Heart left ventricle (tissue), 16 donors: ENCODE data around the gene TERT. TPM values are rescaled to one million over a fixed set of nuclear protein-coding genes. Genes with fewer than 3 reads are reported as not detected.

Source experiments
- ATAC-seq, 4 donors: fragments of 200-7000 bp; cut with Tn5 transposase; one replicate each; pipeline ENCODE4 v1.9.1; 2020 to 2022; ENCODE audit warnings: moderate library complexity in 4 of 4, mild to moderate bottlenecking in 3 of 4, moderate number of reproducible peaks in 1 of 4
- DNase-seq, 5 donors: peaks; one replicate each; pipeline ENCODE4 v3.0.0-alpha.2; 2020
- H3K27ac ChIP-seq, 12 donors: fragments of 200-600 bp; sonication (generic) in 4 of 12; one replicate each; pipeline versions ENCODE4 v1.5.0 to v1.8.0; 2016 to 2022; ENCODE audit warnings: mild to moderate bottlenecking in 2 of 12
- H3K27me3 ChIP-seq, 9 donors: fragments of 200-600 bp; sonication (generic) in 2 of 9; one replicate each; pipeline versions ENCODE4 v1.5.1 to v1.8.0; 2016 to 2022; ENCODE audit warnings: mild to moderate bottlenecking in 3 of 9
- H3K36me3 ChIP-seq, 9 donors: fragments of 200-600 bp; sonication (generic) in 2 of 9; one replicate each; pipeline versions ENCODE4 v1.5.0 to v1.8.0; 2018 to 2022; ENCODE audit warnings: mild to moderate bottlenecking in 2 of 9
- H3K4me1 ChIP-seq, 12 donors: fragments of 200-600 bp; sonication (generic) in 4 of 12; one replicate each; pipeline versions ENCODE4 v1.5.0 to v1.8.0; 2016 to 2022; ENCODE audit warnings: mild to moderate bottlenecking in 3 of 12
- H3K4me3 ChIP-seq, 12 donors: fragments of 200-600 bp; sonication (generic) in 4 of 12; one replicate each; pipeline versions ENCODE4 v1.5.0 to v1.8.0; 2017 to 2022; ENCODE audit warnings: mild to moderate bottlenecking in 9 of 12, moderate library complexity in 4 of 12
- H3K9me3 ChIP-seq, 12 donors: fragments of 200-600 bp; sonication (generic) in 4 of 12; one replicate each; pipeline versions ENCODE4 v1.5.0 to v1.8.0; 2016 to 2022; ENCODE audit warnings: mild to moderate bottlenecking in 1 of 12
- CTCF ChIP-seq, 12 donors: fragments of 200-600 bp; sonication (generic) in 4 of 12; IDR thresholded peaks; one replicate each; pipeline versions ENCODE4 v1.5.0 to v1.8.0; 2018 to 2022; ENCODE audit warnings: antibody characterized with exemption in 12 of 12, mild to moderate bottlenecking in 5 of 12
- POLR2A ChIP-seq, 2 donors: fragments of 450-650 bp; IDR thresholded peaks; one replicate each; pipeline ENCODE4 v1.6.1; 2017; ENCODE audit warnings: antibody characterized with exemption in 2 of 2, mild to moderate bottlenecking in 2 of 2, moderate library complexity in 2 of 2
- WGBS, 4 donors: extraction: QIAGEN DNeasy Blood & Tissue Kit in 2 of 4; methylation state at CpG; one replicate each; pipeline versions ENCODE4 v1.1.5 to v1.1.7; 2013 to 2018; 5-methylcytosine and 5-hydroxymethylcytosine counted together
- intact Hi-C, 10 donors: fragments of 100-400 bp; cut with DNase I; formaldehyde crosslinking; loops; one replicate each; pipeline versions ENCODE4 v1.11.1 to v1.14.2; 2022
- polyA plus RNA-seq, 2 donors: library from polyadenylated mRNA; stranded (reverse); fragments of 200-250 nt; gene quantifications; one replicate each; pipeline ENCODE4 v1.2.3, GENCODE V29; 2013
- total RNA-seq, 9 donors: library from RNA; depleted of rRNA in 2 of 9; stranded (reverse); fragments of >200 nt in 2 of 9; fragmentation: NEBNext Ultra II Directional in 3 of 9; extraction: Animal tissue kit (Norgen Biotek cat#: 25700) in 3 of 9; gene quantifications; one replicate each; pipeline versions ENCODE4 v1.1.0 to v1.2.4, GENCODE V29; 2016 to 2023
- donor health status: ischemic (EF 13 %, LVEDD 7.1; RV severe dilation, severe dysfunction).
- donor health status: healthy with polysubstance abuse.
- donor health status: DM: no; HTN: yes; CAD: no.
- donor health status: DM: no; HTN: no; CAD: no.
- donor health status: ischemic (EF 25% LVEDD 6.9; RV normal size, moderate dysfunction).
- donor health status: ischemic (EF 25% LVEDD 5.7; RV mildly dilated, moderate dysfunction).
- donor health status: healthy.
- donor health status: DM: yes; HTN: yes; CAD: no.
- donor health status: ischemic (EF 35%, LVEDD 5.7; RV mildly dilated, moderate dysfunction).
- donor health status: nonischemic (EF 11% LVEDD 7.7; RV severe dilation, severe dysfunction).
- donor health status: DM: yes; HTN: yes; CAD: no.
- donor health status: PGD.
- donor health status: ischemic (EF 29% LVEDD 5.4; RV normal size, mild dysfunction).
- donor health status: nonischemic (EF 23%, LVEDD 6.1; RV moderate dilation, normal function).

The TERT gene
- total and polyA plus RNA-seq, 11 donors = not detected

GRCh38 chr5:1259806-1260480 is 34.9 kb downstream of the TERT start:
- intact Hi-C loops = no loop called here
- no peaks in the 10 kb centered on the region for H3K4me1 ChIP-seq
- TF ChIP-seq CTCF (IDR thresholded peaks at IDR 0.05) (no peak), POLR2A (IDR thresholded peaks at IDR 0.05) (no peak)
- H3K36me3 ChIP-seq = no peaks in the 10 kb centered on the region
- no peak overlapping the region for H3K27ac ChIP-seq
- H3K4me3 ChIP-seq = no peak overlapping the region
- no peaks in the 10 kb centered on the region for H3K27me3 ChIP-seq
- WGBS, 4 donors = 92 to 94% (median 93%) methylated on average over 23 of the region's 23 CpGs
- H3K9me3 ChIP-seq = peaks cover 0 to 33% (median 12%) of the 10 kb centered on the region in 12 donors
- ATAC-seq = no peak
- DNase-seq = no peak

DNA sequence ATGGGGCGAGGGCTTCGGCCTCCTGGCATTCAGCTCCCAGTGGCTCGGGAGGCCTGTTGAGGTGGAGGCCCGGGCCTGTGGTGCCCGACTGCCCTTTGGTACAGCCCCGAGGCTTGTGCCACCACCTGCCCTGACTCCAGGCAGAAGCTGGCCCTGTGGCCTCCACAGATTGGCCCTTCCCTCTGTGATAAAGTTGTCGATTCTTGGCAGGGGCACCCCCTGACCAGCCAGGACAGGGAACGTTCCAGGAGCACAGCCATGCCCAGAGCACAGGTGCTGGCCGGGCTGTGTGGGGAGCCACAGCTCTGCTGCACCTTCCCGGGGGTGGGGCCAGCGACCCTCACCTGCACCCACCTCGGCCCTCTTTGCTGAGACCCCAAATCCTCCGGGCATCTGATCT is 37.0 kb downstream of the TERT start:
- no peak for DNase-seq
- Histone ChIP-seq H3K4me1 (no peaks in the 10 kb centered on the region), H3K36me3 (no peaks in the 10 kb centered on the region), H3K27ac (no peak overlapping the region), H3K9me3 (peaks cover 0 to 22% (median 10%) of the 10 kb centered on the region in 12 donors), H3K4me3 (no peak overlapping the region), H3K27me3 (peaks cover 0 to 11% (median 0%) of the 10 kb centered on the region in 9 donors)
- WGBS, 4 donors = 77 to 84% (median 83%) methylated on average over 9 to 13 of the region's 13 CpGs
- intact Hi-C loops = no loop called here
- ATAC-seq = no peak
- TF ChIP-seq POLR2A (IDR thresholded peaks at IDR 0.05) = no peak
- no peak for TF ChIP-seq CTCF (IDR thresholded peaks at IDR 0.05)

DNA sequence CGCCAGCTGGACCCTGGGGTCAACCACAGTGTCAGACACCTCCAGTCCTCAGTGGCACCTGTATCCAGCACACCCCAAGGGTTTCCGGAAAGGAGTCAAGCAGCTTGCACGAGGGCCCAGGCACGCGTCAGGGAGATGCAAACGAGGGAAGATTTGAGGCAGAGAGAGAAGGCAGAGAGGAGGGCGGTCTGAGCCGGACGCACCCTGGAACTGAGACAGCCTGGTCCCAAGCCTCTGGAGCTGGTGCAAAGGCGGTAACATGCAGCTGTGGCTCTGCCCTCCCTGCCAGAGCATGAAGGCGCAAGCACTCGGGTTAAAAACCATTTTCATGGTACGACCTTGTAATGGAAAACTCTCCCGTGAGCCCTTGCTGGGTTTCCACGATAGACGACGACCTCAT is 37.5 kb downstream of the TERT start:
- Histone ChIP-seq H3K4me1 (no peaks in the 10 kb centered on the region), H3K27me3 (peaks cover 0 to 11% (median 0%) of the 10 kb centered on the region in 9 donors), H3K36me3 (no peaks in the 10 kb centered on the region), H3K9me3 (peaks cover 0 to 17% (median 6%) of the 10 kb centered on the region in 12 donors), H3K4me3 (no peak overlapping the region), H3K27ac (no peak overlapping the region)
- DNase-seq = no peak
- WGBS, 4 donors = 83 to 91% (median 86%) methylated on average over 14 to 17 of the region's 17 CpGs
- intact Hi-C loops = no loop called here
- no peak for ATAC-seq
- no peak for TF ChIP-seq POLR2A (IDR thresholded peaks at IDR 0.05)
- no peak for TF ChIP-seq CTCF (IDR thresholded peaks at IDR 0.05)

- no peak overlapping the region for H3K4me3 ChIP-seq
- peaks cover 0 to 15% (median 0%) of the 10 kb centered on the region in 9 donors for H3K27me3 ChIP-seq
- peaks cover 0 to 11% (median 2%) of the 10 kb centered on the region in 12 donors for H3K9me3 ChIP-seq
- H3K4me1 ChIP-seq = no peaks in the 10 kb centered on the region
- no peak for TF ChIP-seq POLR2A (IDR thresholded peaks at IDR 0.05)
- no peak for TF ChIP-seq CTCF (IDR thresholded peaks at IDR 0.05)
- no peak for ATAC-seq
- DNase-seq = no peak
- no peaks in the 10 kb centered on the region for H3K36me3 ChIP-seq
- H3K27ac ChIP-seq = no peak overlapping the region
- intact Hi-C loops = no loop called here
- 74 to 88% (median 80%) methylated on average over 9 to 23 of the region's 23 CpGs for WGBS, 4 donors
Observed at GRCh38 chr5:1256776-1257175, 38.1 kb downstream of the TERT start.
